MG63 (cell line): Measurements from ENCODE around the gene POU3F3. TPM values are rescaled to one million over a fixed set of nuclear protein-coding genes. Genes with fewer than 3 reads are reported as not detected.

ENCODE experiments used
- DNase-seq: peaks from one replicate; pipeline ENCODE4 v3.0.0-alpha.2; 2020
- H3K27me3 ChIP-seq: fragments of 250-450 bp; sonication (Bioruptor Pico); 2 replicates; pipeline ENCODE4 v1.5.1; 2020; ENCODE audit warnings: mild to moderate bottlenecking, moderate library complexity
- H3K36me3 ChIP-seq: fragments of 250-450 bp; sonication (Bioruptor Pico); 2 replicates; pipeline ENCODE4 v1.5.1; 2020; ENCODE audit warnings: mild to moderate bottlenecking, moderate library complexity
- H3K4me3 ChIP-seq: fragments of 250-450 bp; sonication (Bioruptor Pico); 2 replicates; pipeline ENCODE4 v1.5.1; 2020; ENCODE audit warnings: mild to moderate bottlenecking, moderate library complexity
- H3K9me3 ChIP-seq: fragments of 250-450 bp; sonication (Bioruptor Pico); 2 replicates; pipeline ENCODE4 v1.5.1; 2020; ENCODE audit warnings: mild to moderate bottlenecking, moderate library complexity
- total RNA-seq: library from RNA; depleted of rRNA; stranded (reverse); fragments of >200 nt; shearing (Covaris generic); gene quantifications from 2 replicates; pipeline ENCODE4 v1.2.3, GENCODE V29; 2014; ENCODE audit warnings: low replicate concordance

POU3F3 gene
- total RNA-seq, 1 experiment from 2014 or later: not detected

- H3K9me3 ChIP-seq: no peaks in the 10 kb centered on the region
- H3K4me3 ChIP-seq: no peak overlapping the region
- no peak for DNase-seq
- H3K36me3 ChIP-seq: no peaks in the 10 kb centered on the region
- H3K27me3 ChIP-seq: peaks cover 37% of the 10 kb centered on the region
Observed at GRCh38 chr2:104866122-104866864, 12.4 kb downstream of the POU3F3 start.

GRCh38 chr2:104866883-104867812, 13.2 kb downstream of the POU3F3 start:
- Histone ChIP-seq H3K27me3 (peaks cover 38% of the 10 kb centered on the region), H3K36me3 (no peaks in the 10 kb centered on the region), H3K4me3 (no peak overlapping the region), H3K9me3 (no peaks in the 10 kb centered on the region)
- DNase-seq: no peak

GRCh38 chr2:104867813-104868504, 14.0 kb downstream of the POU3F3 start:
- Histone ChIP-seq H3K27me3 (peaks cover 38% of the 10 kb centered on the region), H3K9me3 (no peaks in the 10 kb centered on the region), H3K36me3 (no peaks in the 10 kb centered on the region), H3K4me3 (no peak overlapping the region)
- DNase-seq: no peak

GRCh38 chr2:104868505-104868866, 14.6 kb downstream of the POU3F3 start:
- H3K27me3 ChIP-seq: peaks cover 43% of the 10 kb centered on the region
- no peaks in the 10 kb centered on the region for H3K36me3 ChIP-seq
- no peak overlapping the region for H3K4me3 ChIP-seq
- no peak for DNase-seq
- no peaks in the 10 kb centered on the region for H3K9me3 ChIP-seq

- Histone ChIP-seq H3K4me3 (no peak overlapping the region), H3K27me3 (peaks cover 33% of the 10 kb centered on the region), H3K36me3 (no peaks in the 10 kb centered on the region), H3K9me3 (no peaks in the 10 kb centered on the region)
- DNase-seq: no peak
Observed at GRCh38 chr2:104870100-104870975, 16.4 kb downstream of the POU3F3 start.

- Histone ChIP-seq H3K36me3 (no peaks in the 10 kb centered on the region), H3K27me3 (peaks cover 29% of the 10 kb centered on the region), H3K9me3 (no peaks in the 10 kb centered on the region), H3K4me3 (no peak overlapping the region)
- DNase-seq: no peak
Observed at GRCh38 chr2:104871649-104871971, 17.7 kb downstream of the POU3F3 start.

- DNase-seq: no peak
- no peak overlapping the region for H3K4me3 ChIP-seq
- no peaks in the 10 kb centered on the region for H3K9me3 ChIP-seq
- H3K36me3 ChIP-seq: no peaks in the 10 kb centered on the region
- peaks cover 28% of the 10 kb centered on the region for H3K27me3 ChIP-seq
Observed at GRCh38 chr2:104871972-104872865, 18.3 kb downstream of the POU3F3 start.

GRCh38 chr2:104872866-104873688, 19.2 kb downstream of the POU3F3 start:
- H3K4me3 ChIP-seq: peak overlapping the region; percentile 49
- H3K9me3 ChIP-seq: no peaks in the 10 kb centered on the region
- no peaks in the 10 kb centered on the region for H3K36me3 ChIP-seq
- H3K27me3 ChIP-seq: peaks cover 25% of the 10 kb centered on the region
- DNase-seq: peak; percentile 50

- Histone ChIP-seq H3K9me3 (no peaks in the 10 kb centered on the region), H3K36me3 (no peaks in the 10 kb centered on the region)
Observed at GRCh38 chr2:104873689-104874054, 19.8 kb downstream of the POU3F3 start.

GRCh38 chr2:104874230-104874629, 20.3 kb downstream of the POU3F3 start:
- H3K27me3 ChIP-seq: peaks cover 25% of the 10 kb centered on the region

More at GRCh38 chr2:104873689-104874054, 19.8 kb downstream of the POU3F3 start:
- Histone ChIP-seq H3K27me3 (peaks cover 25% of the 10 kb centered on the region), H3K4me3 (peak overlapping the region; percentile 49)
- no peak for DNase-seq

GRCh38 chr2:104875262-104875661, 21.3 kb downstream of the POU3F3 start:
- Histone ChIP-seq H3K36me3 (no peaks in the 10 kb centered on the region), H3K9me3 (no peaks in the 10 kb centered on the region), H3K4me3 (no peak overlapping the region), H3K27me3 (peaks cover 25% of the 10 kb centered on the region)
- DNase-seq: no peak

More at GRCh38 chr2:104874230-104874629, 20.3 kb downstream of the POU3F3 start:
- DNase-seq: no peak
- Histone ChIP-seq H3K9me3 (no peaks in the 10 kb centered on the region), H3K36me3 (no peaks in the 10 kb centered on the region), H3K4me3 (no peak overlapping the region)

- Histone ChIP-seq H3K27me3 (peaks cover 15% of the 10 kb centered on the region; the same call in 1 of the 2 replicates), H3K36me3 (no peaks in the 10 kb centered on the region), H3K9me3 (no peaks in the 10 kb centered on the region), H3K4me3 (no peak overlapping the region)
- DNase-seq: no peak
Observed at GRCh38 chr2:104876606-104877570, 23.0 kb downstream of the POU3F3 start.

- H3K4me3 ChIP-seq: no peak overlapping the region
- H3K27me3 ChIP-seq: peaks cover 7% of the 10 kb centered on the region; the same call in 1 of the 2 replicates
- DNase-seq: no peak
- no peaks in the 10 kb centered on the region for H3K9me3 ChIP-seq
- no peaks in the 10 kb centered on the region for H3K36me3 ChIP-seq
Observed at GRCh38 chr2:104878863-104879512, 25.1 kb downstream of the POU3F3 start.
